ENCODE results near the gene AOC2. TPM values are rescaled to one million over a fixed set of nuclear protein-coding genes. Genes with fewer than 3 reads are reported as not detected.

AOC2 gene
- total RNA-seq, 1 experiment from 2014 or later, result 11.0 TPM

GRCh38 chr17:42878123-42878880, 33.9 kb downstream of the AOC2 start (continued):
- TF ChIP-seq USF2 (CRISPR knock-in tag; IDR thresholded peaks at IDR 0.05) (peak; percentile 83), MAX (CRISPR knock-in tag; IDR thresholded peaks at IDR 0.05) (peak; percentile 55; the same call in 1 of the 2 replicates)

- ChIA-PET POLR2A (interaction anchor here (0.6 to 1.0 kb wide), 3 partner anchors 19 to 62 kb away, joined by 3 to 4 read pairs (median 3); no protein-coding TSS in a partner anchor), CTCF (interaction anchor here (0.5 to 1.9 kb wide), 11 partner anchors 10 to 119 kb away, joined by 3 to 9 read pairs (median 3); partner anchors contain the start of genes BECN1 and RPL27)
- DNase-seq (ENCODE audit: low spot score) (no peak), ATAC-seq (no peak)
- TF ChIP-seq ELF4 (CRISPR knock-in tag; IDR thresholded peaks at IDR 0.05; ENCODE audit: low read depth) (no peak), SOX15 (CRISPR knock-in tag; IDR thresholded peaks at IDR 0.05) (no peak), HMGA2 (CRISPR knock-in tag; IDR thresholded peaks at IDR 0.05) (no peak), ESRRA (CRISPR knock-in tag; IDR thresholded peaks at IDR 0.05; ENCODE audit: borderline replicate concordance) (no peak), TEAD1 (CRISPR knock-in tag; IDR thresholded peaks at IDR 0.05) (no peak)
- H3K27ac Mint-ChIP-seq, result no peak overlapping the region
- peaks cover 26% of the 10 kb centered on the region for H3K4me1 Mint-ChIP-seq
- peaks cover 32% of the 10 kb centered on the region for H3K27me3 Mint-ChIP-seq (ENCODE audit: low read depth)
- no peaks in the 10 kb centered on the region for H3K36me3 Mint-ChIP-seq
- H3K4me3 Mint-ChIP-seq, result no peak overlapping the region
- no peaks in the 10 kb centered on the region for H3K9me3 Mint-ChIP-seq
Observed at GRCh38 chr17:42878924-42879595, 34.7 kb downstream of the AOC2 start.

- CTCF ChIA-PET, result interaction anchor here (0.7 to 1.5 kb wide), 3 partner anchors 40 to 118 kb away, joined by 3 to 8 read pairs (median 3); partner anchors contain the start of gene RPL27
- no peaks in the 10 kb centered on the region for H3K9me3 Mint-ChIP-seq
- peaks cover 32% of the 10 kb centered on the region for H3K27me3 Mint-ChIP-seq (ENCODE audit: low read depth)
- TF ChIP-seq HMGXB4 (CRISPR knock-in tag; IDR thresholded peaks at IDR 0.05), result no peak
- TF ChIP-seq ZNF232 (CRISPR knock-in tag; IDR thresholded peaks at IDR 0.05), result no peak
- no peak for TF ChIP-seq ZNF425 (CRISPR knock-in tag; conservative IDR thresholded peaks at IDR 0.05)
- TF ChIP-seq KAT7 (CRISPR knock-in tag; IDR thresholded peaks at IDR 0.05; ENCODE audit: borderline replicate concordance), result no peak
- TF ChIP-seq E2F1 (CRISPR knock-in tag; IDR thresholded peaks at IDR 0.05), result no peak
- TF ChIP-seq ZNF396 (CRISPR knock-in tag; IDR thresholded peaks at IDR 0.05; ENCODE audit: borderline replicate concordance), result no peak
- TF ChIP-seq FOXP4 (CRISPR knock-in tag; IDR thresholded peaks at IDR 0.05), result no peak
- H3K36me3 Mint-ChIP-seq, result no peaks in the 10 kb centered on the region
- ATAC-seq (no peak), DNase-seq (ENCODE audit: low spot score) (no peak)
- POLR2A ChIA-PET, result interaction anchor here (0.6 to 1.0 kb wide), 2 partner anchors 49 to 62 kb away, joined by 3 to 4 read pairs; no protein-coding TSS in a partner anchor
- H3K4me1 Mint-ChIP-seq, result peaks cover 26% of the 10 kb centered on the region
- H3K4me3 Mint-ChIP-seq, result no peak overlapping the region
- H3K27ac Mint-ChIP-seq, result no peak overlapping the region
Observed at GRCh38 chr17:42879596-42879985, 35.2 kb downstream of the AOC2 start.
